ENCODE measurements around the gene JAK3. TPM values are rescaled to one million over a fixed set of nuclear protein-coding genes. Genes with fewer than 3 reads are reported as not detected.

JAK3 gene
- total and polyA plus RNA-seq, 2 of the 4 experiments (the other 2 are of a cell fraction): 0.36 to 1.5 TPM

GRCh38 chr19:17863520-17864182, 15.9 kb upstream of the JAK3 start:
- Histone ChIP-seq H2BK120ac (ENCODE audit: low read depth, low read length) (no peak overlapping the region), H4K8ac (ENCODE audit: low read depth in 2 of 2, low read length in 2 of 2) (no peak overlapping the region), H4K91ac (ENCODE audit: insufficient read depth, low read depth, low read length) (no peak overlapping the region), H2AK5ac (ENCODE audit: low read depth, low read length) (no peak overlapping the region), H3K27me3 (ENCODE audit: control insufficient read depth, insufficient read depth, low read length) (peaks cover 5% of the 10 kb centered on the region; the same call in 1 of the 2 replicates), H2AK9ac (replicated peaks; ENCODE audit: low read depth, low read length, poor library complexity) (no peak overlapping the region), H3K27ac (ENCODE audit: insufficient read depth, low read length) (no peak overlapping the region), H3K56ac (ENCODE audit: extremely low read depth, insufficient read depth, low read length) (no peak overlapping the region), H3K4me3 (ENCODE audit: insufficient read depth, low read depth, low read length) (no peak overlapping the region), H3K9me3 (ENCODE audit: control insufficient read depth, insufficient read depth, low read length) (no peaks in the 10 kb centered on the region), H3K79me1 (ENCODE audit: low read depth in 1 of 2, low read length in 2 of 2) (peaks cover 12 to 48% of the 10 kb centered on the region in 2 experiments; a peak in 3 of 4 replicates), H3K9me1 (ENCODE audit: insufficient read depth, low read length) (peaks cover 12% of the 10 kb centered on the region; the same call in 1 of the 2 replicates), H3K9ac (ENCODE audit: low read depth, low read length) (no peak overlapping the region), H3K14ac (replicated peaks; ENCODE audit: low read depth, low read length) (no peak overlapping the region), H3K23ac (ENCODE audit: low read depth, low read length) (no peak overlapping the region), H3K4me2 (ENCODE audit: low read depth, low read length) (no peak overlapping the region), H3K4me1 (ENCODE audit: control insufficient read depth, insufficient read depth, low read length) (peaks cover 7% of the 10 kb centered on the region), H4K20me1 (ENCODE audit: insufficient read depth, low read length) (peaks cover 62% of the 10 kb centered on the region), H3K18ac (ENCODE audit: low read depth, low read length) (no peak overlapping the region), H2AFZ (replicated peaks; ENCODE audit: low read length, poor library complexity) (no peak overlapping the region), H2BK15ac (ENCODE audit: low read depth, low read length) (no peak overlapping the region), H4K5ac (ENCODE audit: low read depth, low read length) (no peak overlapping the region), H3K36me3 (ENCODE audit: control insufficient read depth, insufficient read depth, low read length) (peaks cover 43% of the 10 kb centered on the region), H2BK20ac (ENCODE audit: low read depth, low read length) (no peak overlapping the region), H3K4ac (ENCODE audit: low read depth, low read length) (no peak overlapping the region), H2BK5ac (ENCODE audit: low read depth, low read length, poor library complexity, severe bottlenecking) (no peak overlapping the region)
- no peak for ATAC-seq (ENCODE audit: low read depth)
- WGBS, 2 experiments (ENCODE audit: extremely low coverage in 2 of 2, insufficient read length in 1 of 2): no CpG with 5 or more reads among the region's 8 CpGs
- intact Hi-C loops (cut with micrococcal nuclease): no loop called here
- TF ChIP-seq RCOR1 (IDR thresholded peaks at IDR 0.05; ENCODE audit: insufficient replicate concordance, low read length): no peak
- no peak for TF ChIP-seq MAFK (IDR thresholded peaks at IDR 0.05; ENCODE audit: low read depth, low read length)
- no peak for TF ChIP-seq USF2 (IDR thresholded peaks at IDR 0.05; ENCODE audit: low read depth, low read length)
- no peak for TF ChIP-seq NFE2L2 (IDR thresholded peaks at IDR 0.05; ENCODE audit: low read depth, low read length)
- TF ChIP-seq ELK1 (IDR thresholded peaks at IDR 0.05; ENCODE audit: borderline replicate concordance, low read depth, low read length): no peak
- no peak for TF ChIP-seq MXI1 (IDR thresholded peaks at IDR 0.05; ENCODE audit: borderline replicate concordance, low read depth, low read length)
- no peak for TF ChIP-seq RFX5 (IDR thresholded peaks at IDR 0.05; ENCODE audit: low read depth, low read length)
- TF ChIP-seq CTCF (conservative IDR thresholded peaks at IDR 0.05; ENCODE audit: low read depth, low read length): no peak
- TF ChIP-seq SMC3 (IDR thresholded peaks at IDR 0.05; ENCODE audit: low read depth, low read length): no peak
- TF ChIP-seq BHLHE40 (IDR thresholded peaks at IDR 0.05; ENCODE audit: low read depth, low read length): no peak
- TF ChIP-seq FOS (IDR thresholded peaks at IDR 0.05; ENCODE audit: low read depth, low read length): no peak
- no peak for TF ChIP-seq CHD1 (IDR thresholded peaks at IDR 0.05; ENCODE audit: low read depth, low read length)
- TF ChIP-seq RAD21 (IDR thresholded peaks at IDR 0.05; ENCODE audit: low read length): no peak
- no peak for TF ChIP-seq CEBPB (IDR thresholded peaks at IDR 0.05; ENCODE audit: low read depth, low read length)
- no peak for TF ChIP-seq POLR2A (IDR thresholded peaks at IDR 0.05; ENCODE audit: low read depth, low read length)
- no peak for TF ChIP-seq MAZ (IDR thresholded peaks at IDR 0.05; ENCODE audit: borderline replicate concordance, low read depth, low read length)
- BruUV-seq (replicated peaks): no TSS peak
- CTCF ChIA-PET: no interaction called here
- no peak for DNase-seq
- dilution Hi-C loops (cut with HindIII; ENCODE audit: low sequenced_read_pairs, unreplicated experiment): no loop called here
- POLR2A ChIA-PET (ENCODE audit: unreplicated experiment): no interaction called here
- in situ Hi-C loops (cut with MboI; ENCODE audit: low sequenced_read_pairs): no loop called here
